ENCODE results near the gene ZIC1.

ZIC1 gene

GRCh38 chr3:147397155-147397874, 11.8 kb upstream of the ZIC1 start:
- DNase-seq: no peak

GRCh38 chr3:147397875-147398812, 11.0 kb upstream of the ZIC1 start:
- DNase-seq: no peak

- DNase-seq: no peak
Measured at GRCh38 chr3:147398813-147399534, 10.2 kb upstream of the ZIC1 start.

GRCh38 chr3:147400111-147400510, 9.1 kb upstream of the ZIC1 start:
- no peak for DNase-seq

- no peak for DNase-seq
Measured at GRCh38 chr3:147400999-147401398, 8.2 kb upstream of the ZIC1 start.

- DNase-seq: no peak
Measured at GRCh38 chr3:147401421-147401820, 7.7 kb upstream of the ZIC1 start.

- DNase-seq: no peak
Measured at GRCh38 chr3:147402159-147402558, 7.0 kb upstream of the ZIC1 start.

- DNase-seq: no peak
Measured at GRCh38 chr3:147403511-147403910, 5.7 kb upstream of the ZIC1 start.

- no peak for DNase-seq
Measured at GRCh38 chr3:147404000-147404799, 5.0 kb upstream of the ZIC1 start.

GRCh38 chr3:147404800-147405230, 4.3 kb upstream of the ZIC1 start:
- DNase-seq: no peak

- no peak for DNase-seq
Measured at GRCh38 chr3:147405231-147406027, 3.7 kb upstream of the ZIC1 start.

- DNase-seq: no peak
Measured at GRCh38 chr3:147406028-147406931, 2.9 kb upstream of the ZIC1 start, which contains the start of gene ZIC4. Gene ZIC4 (minus strand): TSS chr3:147406543. CDS start chr3:147402797, 3,746 bp downstream.

- no peak for DNase-seq
Measured at GRCh38 chr3:147407114-147407497, 2.1 kb upstream of the ZIC1 start.

- DNase-seq: no peak
Measured at GRCh38 chr3:147407498-147408187, 1.5 kb upstream of the ZIC1 start.

GRCh38 chr3:147408188-147409100, 721 bp upstream of the ZIC1 start:
- DNase-seq: no peak

- DNase-seq: no peak
Measured at GRCh38 chr3:147410116-147410525, 956 bp downstream of the ZIC1 start.

GRCh38 chr3:147410526-147411237, 1.5 kb downstream of the ZIC1 start:
- no peak for DNase-seq

GRCh38 chr3:147411238-147411814, 2.2 kb downstream of the ZIC1 start:
- no peak for DNase-seq

Data from SHP77 treated with DMSO at 0.1 percent for 48 hours (cell line).